Endothelial cell of umbilical vein (primary cell): ENCODE data around the gene INHBC. TPM values are rescaled to one million over a fixed set of nuclear protein-coding genes. Genes with fewer than 3 reads are reported as not detected.

ENCODE experiments used
- BruUV-seq: library from RNA; stranded (reverse); fragments of 400-500 nt; replicated peaks from 2 replicates; lab custom pipeline; 2021; lab: Mats Ljungman, UMichigan
- CTCF ChIA-PET: fragments of 300-600, 350-600 bp; sonication (Branson Sonifier 250); formaldehyde crosslinking; loops from one replicate; lab custom pipeline; 2021; ENCODE audit warnings: antibody characterized with exemption, inconsistent platforms; lab: Charles Lee
- POLR2A ChIA-PET: fragments of 300-600, 350-600 bp; sonication (Branson Sonifier 250); formaldehyde crosslinking; loops from one replicate; lab custom pipeline; 2021; ENCODE audit warnings: antibody characterized with exemption, inconsistent platforms; lab: Charles Lee
- DNase-seq: peaks from one replicate; pipeline ENCODE4 v3.0.0-alpha.2; 2011; ENCODE audit warnings: low read depth, low spot score
- FAIRE-seq: peaks from 2 replicates; lab custom pipeline; 2011; peaks lifted over from hg19 to GRCh38; lab: Jason Lieb, UNC
- H2AFZ ChIP-seq: 2 replicates; pipeline ENCODE4 v1.6.0; 2012; ENCODE audit warnings: low read depth, low read length, control low read depth, inconsistent platforms
- H3K27ac ChIP-seq: 2 replicates; pipeline ENCODE4 v1.5.1; 2011; ENCODE audit warnings: low read depth, mild to moderate bottlenecking, control low read depth, low read length, moderate library complexity; ENCODE audit not compliant: insufficient read depth
- H3K27me3 ChIP-seq, 2 experiments: 2 replicates each; pipeline versions ENCODE4 v1.6.0 to v1.6.1; 2011; ENCODE audit warnings: low read length in 2 of 2, mixed read lengths in 1 of 2; ENCODE audit not compliant: control insufficient read depth in 2 of 2, insufficient read depth in 2 of 2
- H3K36me3 ChIP-seq, 2 experiments: 2 replicates in 1 of 2; 3 replicates in 1 of 2; pipeline ENCODE4 v1.5.1; 2011; ENCODE audit warnings: low read length in 2 of 2, mild to moderate bottlenecking in 1 of 2, moderate library complexity in 1 of 2; ENCODE audit not compliant: control insufficient read depth in 2 of 2, insufficient read depth in 2 of 2; ENCODE audit errors: extremely low read depth in 1 of 2
- H3K4me1 ChIP-seq: 3 replicates; pipeline ENCODE4 v1.5.1; 2011; ENCODE audit warnings: mild to moderate bottlenecking, low read length; ENCODE audit not compliant: control insufficient read depth, insufficient read depth; ENCODE audit errors: extremely low read depth
- H3K4me2 ChIP-seq: 2 replicates; pipeline ENCODE4 v1.6.1; 2011; ENCODE audit warnings: low read length, control low read depth, mixed read lengths; ENCODE audit not compliant: insufficient read depth
- H3K4me3 ChIP-seq, 3 experiments: fragments of 200-600 bp in 1 of 3; sonication (generic), shearing (Covaris generic) in 1 of 3; replicated peaks in 1 of 3; 2 replicates each; pipeline ENCODE4 v1.5.1; 2011 to 2016; ENCODE audit warnings: control low read depth in 3 of 3, low read length in 3 of 3, mild to moderate bottlenecking in 2 of 3, inconsistent platforms in 1 of 3, low read depth in 1 of 3, moderate library complexity in 1 of 3; ENCODE audit not compliant: insufficient read depth in 1 of 3
- H3K79me2 ChIP-seq: 2 replicates; pipeline ENCODE4 v1.6.0; 2012; ENCODE audit warnings: low read length, inconsistent platforms; ENCODE audit not compliant: control insufficient read depth, insufficient read depth
- H3K9ac ChIP-seq: replicated peaks from 2 replicates; pipeline ENCODE3; 2011; ENCODE audit warnings: low read length, control low read depth; ENCODE audit not compliant: insufficient read depth; ENCODE audit errors: extremely low read depth
- H3K9me1 ChIP-seq: replicated peaks from 3 replicates; pipeline ENCODE4 v1.6.0; 2011; ENCODE audit warnings: mild to moderate bottlenecking, low read length; ENCODE audit not compliant: control insufficient read depth, insufficient read depth; ENCODE audit errors: extremely low read depth
- H3K9me3 ChIP-seq: replicated peaks from 2 replicates; pipeline ENCODE4 v1.5.1; 2012; ENCODE audit warnings: low read length, inconsistent platforms; ENCODE audit not compliant: control insufficient read depth, insufficient read depth
- H4K20me1 ChIP-seq: replicated peaks from 2 replicates; pipeline ENCODE3; 2011; ENCODE audit warnings: mild to moderate bottlenecking, low read length; ENCODE audit not compliant: control insufficient read depth, insufficient read depth; ENCODE audit errors: extremely low read depth
- EZH2 ChIP-seq: IDR thresholded peaks from 2 replicates; pipeline ENCODE4 v1.6.1; 2012; ENCODE audit warnings: borderline replicate concordance, low read depth, mild to moderate bottlenecking, moderate library complexity, low read length, inconsistent platforms; ENCODE audit not compliant: severe bottlenecking
- FOS ChIP-seq: IDR thresholded peaks from 2 replicates; pipeline ENCODE4 v1.6.1; 2011; ENCODE audit warnings: mild to moderate bottlenecking, low read length, moderate library complexity, borderline replicate concordance; ENCODE audit not compliant: insufficient read depth
- GATA2 ChIP-seq: IDR thresholded peaks from 2 replicates; pipeline ENCODE4 v1.7.0; 2011; ENCODE audit warnings: low read depth, mild to moderate bottlenecking, moderate library complexity, mixed read lengths, low read length; ENCODE audit not compliant: insufficient read length, insufficient read depth
- JUN ChIP-seq: IDR thresholded peaks from 2 replicates; pipeline ENCODE4 v1.6.1; 2011; ENCODE audit warnings: borderline replicate concordance, low read depth; ENCODE audit not compliant: insufficient read length, insufficient read depth
- MYC ChIP-seq: IDR thresholded peaks from one replicate; pipeline ENCODE4 v1.6.1; 2011; ENCODE audit warnings: mild to moderate bottlenecking, low read depth, low read length
- POLR2A ChIP-seq: IDR thresholded peaks from 2 replicates; pipeline ENCODE4 v1.6.1; 2012; ENCODE audit warnings: low read depth, mild to moderate bottlenecking, control low read depth, low read length
- POLR2AphosphoS5 ChIP-seq: IDR thresholded peaks from 2 replicates; pipeline ENCODE4 v1.6.1; 2012; ENCODE audit warnings: low read depth, mild to moderate bottlenecking, control low read depth, low read length, moderate library complexity; ENCODE audit not compliant: insufficient read depth
- dilution Hi-C: fragments of 300-500 bp; cut with MboI; formaldehyde crosslinking; loops from one replicate; pipeline ENCODE4 v1.15.0; 2019; ENCODE audit warnings: low sequenced_read_pairs; ENCODE audit not compliant: extremely low pct_ligation_motif_present
- intact Hi-C: fragments of 100-400 bp; cut with micrococcal nuclease; formaldehyde crosslinking; loops from one replicate; pipeline ENCODE4 v1.10.0; 2022
- polyA plus RNA-seq, 4 experiments: library from polyadenylated mRNA; depleted of rRNA in 3 of 4; stranded (reverse) in 3 of 4; unstranded in 1 of 4; fragments of >200 nt; gene quantifications; 2 replicates each; pipeline versions ENCODE4 v1.2.1 to v1.2.3, GENCODE V29; 2011 to 2012; ENCODE audit warnings: missing spikeins in 1 of 4
- total RNA-seq: library from RNA; stranded (reverse); gene quantifications from 2 replicates; pipeline ENCODE4 v1.2.3, GENCODE V29; 2021
- TF ChIP-seq, protein P1 (sequence below): IDR thresholded peaks from 2 replicates; pipeline ENCODE4 v1.6.1; 2011; ENCODE audit not compliant: insufficient read depth, insufficient read length
- TF ChIP-seq, protein P2 (sequence below), 2 donors: IDR thresholded peaks; 1 replicate in 1 of 2; 2 replicates in 1 of 2; pipeline ENCODE4 v1.5.1; 2011; ENCODE audit warnings: low read length in 2 of 2, mild to moderate bottlenecking in 2 of 2, moderate library complexity in 2 of 2, control low read depth in 1 of 2, inconsistent platforms in 1 of 2, low read depth in 1 of 2; ENCODE audit not compliant: insufficient read depth in 1 of 2; ENCODE audit errors: extremely low read depth in 1 of 2

The INHBC gene
- total and polyA plus RNA-seq, 2 donors (not counting 3 experiments of a cell fraction or from before 2014, with no cell fraction given), result not detected

- no peak overlapping the region for H3K4me2 ChIP-seq
- ChIA-PET CTCF (interaction anchor here (1.0 kb wide), 2 partner anchors 8 to 38 kb away, joined by 3 read pairs; partner anchors contain the start of gene GLI1), POLR2A (no interaction called here)
- dilution Hi-C loops (no loop called here), intact Hi-C loops (no loop called here)
- no peaks in the 10 kb centered on the region for H3K9me1 ChIP-seq
- FAIRE-seq (no peak), DNase-seq (no peak)
- TF ChIP-seq, protein P1, sequence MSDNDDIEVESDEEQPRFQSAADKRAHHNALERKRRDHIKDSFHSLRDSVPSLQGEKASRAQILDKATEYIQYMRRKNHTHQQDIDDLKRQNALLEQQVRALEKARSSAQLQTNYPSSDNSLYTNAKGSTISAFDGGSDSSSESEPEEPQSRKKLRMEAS, result no peak
- no peak for TF ChIP-seq POLR2A
- TF ChIP-seq, protein P2, sequence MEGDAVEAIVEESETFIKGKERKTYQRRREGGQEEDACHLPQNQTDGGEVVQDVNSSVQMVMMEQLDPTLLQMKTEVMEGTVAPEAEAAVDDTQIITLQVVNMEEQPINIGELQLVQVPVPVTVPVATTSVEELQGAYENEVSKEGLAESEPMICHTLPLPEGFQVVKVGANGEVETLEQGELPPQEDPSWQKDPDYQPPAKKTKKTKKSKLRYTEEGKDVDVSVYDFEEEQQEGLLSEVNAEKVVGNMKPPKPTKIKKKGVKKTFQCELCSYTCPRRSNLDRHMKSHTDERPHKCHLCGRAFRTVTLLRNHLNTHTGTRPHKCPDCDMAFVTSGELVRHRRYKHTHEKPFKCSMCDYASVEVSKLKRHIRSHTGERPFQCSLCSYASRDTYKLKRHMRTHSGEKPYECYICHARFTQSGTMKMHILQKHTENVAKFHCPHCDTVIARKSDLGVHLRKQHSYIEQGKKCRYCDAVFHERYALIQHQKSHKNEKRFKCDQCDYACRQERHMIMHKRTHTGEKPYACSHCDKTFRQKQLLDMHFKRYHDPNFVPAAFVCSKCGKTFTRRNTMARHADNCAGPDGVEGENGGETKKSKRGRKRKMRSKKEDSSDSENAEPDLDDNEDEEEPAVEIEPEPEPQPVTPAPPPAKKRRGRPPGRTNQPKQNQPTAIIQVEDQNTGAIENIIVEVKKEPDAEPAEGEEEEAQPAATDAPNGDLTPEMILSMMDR (IDR thresholded peaks at IDR 0.05; ENCODE audit: extremely low read depth in 1 of 2, insufficient read depth in 1 of 2, low read depth in 1 of 2, low read length in 2 of 2), result no peak
- no peak for TF ChIP-seq JUN
- TF ChIP-seq GATA2, result no peak
- TF ChIP-seq FOS, result no peak
- no peak for TF ChIP-seq POLR2AphosphoS5
- TF ChIP-seq EZH2, result no peak
- TF ChIP-seq MYC, result no peak
- H3K4me3 ChIP-seq, result no peak overlapping the region
- no peaks in the 10 kb centered on the region for H3K79me2 ChIP-seq
- no peak overlapping the region for H3K27ac ChIP-seq
- H3K27me3 ChIP-seq, result no peaks in the 10 kb centered on the region
- H3K4me1 ChIP-seq, result no peaks in the 10 kb centered on the region
- no peak overlapping the region for H3K9ac ChIP-seq
- H3K9me3 ChIP-seq, result no peaks in the 10 kb centered on the region
- BruUV-seq, result no TSS peak
- H3K36me3 ChIP-seq, result peaks cover 26 to 28% of the 10 kb centered on the region in 2 experiments
- no peaks in the 10 kb centered on the region for H4K20me1 ChIP-seq
- H2AFZ ChIP-seq, result no peak overlapping the region
Measured at GRCh38 chr12:57496822-57497221, 62.2 kb downstream of the INHBC start.
